Measurements from ENCODE around the gene ISOC2. TPM values are rescaled to one million over a fixed set of nuclear protein-coding genes. Genes with fewer than 3 reads are reported as not detected.
"Not testable (repeated sequence)": the region's sequence is repeated elsewhere in the genome, so short reads cannot be mapped to it uniquely, and the experiment has no call there.

The ISOC2 gene
- total and polyA plus RNA-seq, 2 donors (not counting 3 experiments of a cell fraction or from before 2014, with no cell fraction given), result 49.3 to 68.7 TPM

DNA sequence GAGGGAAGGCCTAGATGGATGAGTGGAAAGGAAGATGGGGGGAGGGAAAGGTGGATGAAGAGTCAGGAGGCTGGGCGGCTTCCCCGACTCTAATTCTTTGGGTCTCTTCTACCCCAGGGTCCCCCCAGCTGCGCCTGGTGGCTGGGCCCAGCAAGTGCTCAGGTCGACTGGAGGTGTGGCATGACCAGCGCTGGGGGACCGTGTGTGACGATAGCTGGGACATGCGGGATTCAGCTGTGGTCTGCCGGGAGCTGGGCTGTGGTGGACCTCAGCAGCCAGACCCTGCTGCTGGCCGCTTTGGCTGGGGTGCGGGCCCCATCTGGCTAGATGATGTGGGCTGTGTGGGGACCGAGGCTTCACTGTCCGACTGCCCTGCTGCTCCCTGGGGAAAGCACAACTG, 36.3 kb upstream of the ISOC2 start:
- no peak for DNase-seq (ENCODE audit: low read depth, low spot score)
- ChIA-PET CTCF (interaction anchor here (2.7 kb wide), 1 partner anchor 30 kb away, joined by 22 read pairs; no protein-coding TSS in a partner anchor), POLR2A (interaction anchor here (0.6 kb wide), 1 partner anchor 85 kb away, joined by 4 read pairs; no protein-coding TSS in a partner anchor)
- no peak for FAIRE-seq
- H4K20me1 ChIP-seq (replicated peaks; ENCODE audit: control insufficient read depth, extremely low read depth, insufficient read depth, low read length), result no peaks in the 10 kb centered on the region
- no peaks in the 10 kb centered on the region for H3K79me2 ChIP-seq (ENCODE audit: control insufficient read depth, insufficient read depth, low read length)
- H3K4me3 ChIP-seq (replicated peaks in 1 of 3; ENCODE audit: insufficient read depth in 1 of 3, low read depth in 1 of 3, low read length in 3 of 3), result no peak overlapping the region
- TF ChIP-seq EZH2 (IDR thresholded peaks at IDR 0.05; ENCODE audit: borderline replicate concordance, low read depth, low read length, severe bottlenecking), result no peak
- TF ChIP-seq POLR2A (IDR thresholded peaks at IDR 0.05; ENCODE audit: low read depth, low read length), result no peak
- no peak for TF ChIP-seq JUN (IDR thresholded peaks at IDR 0.05; ENCODE audit: borderline replicate concordance, insufficient read depth, insufficient read length, low read depth)
- TF ChIP-seq GATA2 (IDR thresholded peaks at IDR 0.05; ENCODE audit: insufficient read depth, insufficient read length, low read depth, low read length), result no peak
- TF ChIP-seq MAX (IDR thresholded peaks at IDR 0.05; ENCODE audit: insufficient read depth, insufficient read length), result no peak
- no peak for TF ChIP-seq CTCF (IDR thresholded peaks at IDR 0.05; ENCODE audit: extremely low read depth in 1 of 2, insufficient read depth in 1 of 2, low read depth in 1 of 2, low read length in 2 of 2)
- TF ChIP-seq FOS (IDR thresholded peaks at IDR 0.05; ENCODE audit: borderline replicate concordance, insufficient read depth, low read length), result no peak
- H3K9ac ChIP-seq (replicated peaks; ENCODE audit: extremely low read depth, insufficient read depth, low read length), result no peak overlapping the region
- H3K9me3 ChIP-seq (replicated peaks; ENCODE audit: control insufficient read depth, insufficient read depth, low read length), result no peaks in the 10 kb centered on the region
- no peaks in the 10 kb centered on the region for H3K4me1 ChIP-seq (ENCODE audit: control insufficient read depth, extremely low read depth, insufficient read depth, low read length)
- H3K27ac ChIP-seq (ENCODE audit: insufficient read depth, low read depth, low read length), result no peak overlapping the region
- no peaks in the 10 kb centered on the region for H3K36me3 ChIP-seq (ENCODE audit: control insufficient read depth in 2 of 2, extremely low read depth in 1 of 2, insufficient read depth in 2 of 2, low read length in 2 of 2)
- no peaks in the 10 kb centered on the region for H3K27me3 ChIP-seq (ENCODE audit: control insufficient read depth in 2 of 2, insufficient read depth in 2 of 2, low read length in 2 of 2)
- intact Hi-C loops (cut with micrococcal nuclease) (no loop called here), dilution Hi-C loops (cut with MboI; ENCODE audit: extremely low pct_ligation_motif_present, low sequenced_read_pairs) (no loop called here)
- no TSS peak for BruUV-seq (replicated peaks)
- H3K9me1 ChIP-seq (replicated peaks; ENCODE audit: control insufficient read depth, extremely low read depth, insufficient read depth, low read length), result no peaks in the 10 kb centered on the region
- H3K4me2 ChIP-seq (ENCODE audit: insufficient read depth, low read length), result no peak overlapping the region
- no peak overlapping the region for H2AFZ ChIP-seq (ENCODE audit: low read depth, low read length)

DNA sequence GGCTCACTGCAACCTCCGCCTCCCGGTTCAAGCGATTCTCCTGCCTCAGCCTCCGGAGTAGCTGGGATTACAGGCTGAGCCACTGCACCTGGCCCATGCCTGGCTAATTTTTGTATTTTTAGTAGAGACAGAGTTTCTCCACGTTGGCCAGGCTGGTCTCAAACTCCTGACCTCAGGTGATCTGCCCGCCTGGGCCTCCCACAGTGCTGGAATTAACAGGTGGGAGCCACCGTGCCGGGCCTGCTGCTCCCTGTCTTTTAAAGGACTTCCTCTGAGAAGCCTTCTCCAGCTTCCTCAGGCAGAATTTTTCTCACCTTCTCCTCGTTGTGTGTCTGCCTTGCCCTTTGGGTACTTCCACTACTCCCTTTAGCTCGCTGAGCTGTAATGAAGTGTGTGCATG, 35.4 kb upstream of the ISOC2 start:
- DNase-seq (ENCODE audit: low read depth, low spot score); H3K4me1 ChIP-seq (ENCODE audit: control insufficient read depth, extremely low read depth, insufficient read depth, low read length); H4K20me1 ChIP-seq (replicated peaks; ENCODE audit: control insufficient read depth, extremely low read depth, insufficient read depth, low read length); FAIRE-seq; intact Hi-C loops (cut with micrococcal nuclease); H2AFZ ChIP-seq (ENCODE audit: low read depth, low read length); H3K9me1 ChIP-seq (replicated peaks; ENCODE audit: control insufficient read depth, extremely low read depth, insufficient read depth, low read length); H3K79me2 ChIP-seq (ENCODE audit: control insufficient read depth, insufficient read depth, low read length); H3K9ac ChIP-seq (replicated peaks; ENCODE audit: extremely low read depth, insufficient read depth, low read length); BruUV-seq (replicated peaks); H3K27ac ChIP-seq (ENCODE audit: insufficient read depth, low read depth, low read length); H3K4me2 ChIP-seq (ENCODE audit: insufficient read depth, low read length); H3K9me3 ChIP-seq (replicated peaks; ENCODE audit: control insufficient read depth, insufficient read depth, low read length); dilution Hi-C loops (cut with MboI; ENCODE audit: extremely low pct_ligation_motif_present, low sequenced_read_pairs); H3K36me3 ChIP-seq (ENCODE audit: control insufficient read depth in 2 of 2, extremely low read depth in 1 of 2, insufficient read depth in 2 of 2, low read length in 2 of 2); H3K27me3 ChIP-seq (ENCODE audit: control insufficient read depth in 2 of 2, insufficient read depth in 2 of 2, low read length in 2 of 2); H3K4me3 ChIP-seq (replicated peaks in 1 of 3; ENCODE audit: insufficient read depth in 1 of 3, low read depth in 1 of 3, low read length in 3 of 3): not testable (repeated sequence)
- POLR2A ChIA-PET, result interaction anchor here (0.8 kb wide), 1 partner anchor 20 kb away, joined by 6 read pairs; no protein-coding TSS in a partner anchor
- CTCF ChIA-PET, result interaction anchor here (0.9 to 1.2 kb wide), 2 partner anchors 29 to 356 kb away, joined by 3 read pairs; no protein-coding TSS in a partner anchor
